ENCODE data around the gene SMCR8. TPM values are rescaled to one million over a fixed set of nuclear protein-coding genes. Genes with fewer than 3 reads are reported as not detected.
A peak's percentile ranks its signal among the peaks of the same experiment; 100 is the strongest.

Gene SMCR8
- total and polyA plus RNA-seq, 2 of the 13 experiments (the other 11 are each of a cell fraction or from before 2014, with no cell fraction given) = 7.6 to 11.8 TPM

DNA sequence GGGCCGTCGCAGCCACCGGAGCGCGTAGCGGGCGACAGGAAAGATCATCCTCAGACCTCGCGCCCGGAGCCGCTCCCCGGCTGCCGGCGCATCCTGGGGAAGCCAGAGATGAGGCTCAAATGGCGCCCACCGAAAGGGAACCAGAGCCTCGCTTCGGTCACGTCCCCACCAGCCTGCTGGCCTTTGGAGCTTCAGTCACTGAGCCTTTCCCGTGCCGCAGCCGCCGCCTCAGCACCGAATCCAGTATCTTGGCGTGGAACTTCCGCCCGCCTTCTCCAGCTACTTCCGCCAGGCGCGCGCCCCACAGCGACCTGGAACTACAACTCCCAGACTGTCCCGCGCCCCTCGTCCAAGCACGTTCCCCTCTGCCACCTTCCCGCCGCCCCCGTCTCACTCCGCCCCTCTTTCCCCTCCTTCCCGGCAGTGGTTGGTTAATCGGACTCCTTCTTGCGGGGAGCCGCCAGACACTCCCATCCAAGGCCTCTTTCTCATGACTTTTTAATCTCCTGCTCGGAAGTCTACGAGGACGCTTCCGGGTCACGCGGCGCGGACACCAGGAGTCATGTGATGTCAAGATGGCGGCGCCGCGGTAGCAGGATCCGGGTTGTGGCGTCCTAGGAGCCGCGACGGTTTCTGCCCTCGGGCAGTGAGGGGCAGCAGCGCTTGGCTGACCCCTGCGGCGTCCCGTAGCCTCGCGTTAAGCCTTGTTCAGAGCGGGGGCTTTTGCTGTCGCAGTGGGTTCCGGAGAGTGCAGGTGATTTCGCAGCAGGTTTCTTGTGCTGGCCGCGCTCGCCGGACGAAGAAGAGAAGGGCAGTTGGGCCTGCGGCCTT lies at the start of gene SMCR8, which contains the start of gene TOP3A (continued):
- TF ChIP-seq, protein P1, sequence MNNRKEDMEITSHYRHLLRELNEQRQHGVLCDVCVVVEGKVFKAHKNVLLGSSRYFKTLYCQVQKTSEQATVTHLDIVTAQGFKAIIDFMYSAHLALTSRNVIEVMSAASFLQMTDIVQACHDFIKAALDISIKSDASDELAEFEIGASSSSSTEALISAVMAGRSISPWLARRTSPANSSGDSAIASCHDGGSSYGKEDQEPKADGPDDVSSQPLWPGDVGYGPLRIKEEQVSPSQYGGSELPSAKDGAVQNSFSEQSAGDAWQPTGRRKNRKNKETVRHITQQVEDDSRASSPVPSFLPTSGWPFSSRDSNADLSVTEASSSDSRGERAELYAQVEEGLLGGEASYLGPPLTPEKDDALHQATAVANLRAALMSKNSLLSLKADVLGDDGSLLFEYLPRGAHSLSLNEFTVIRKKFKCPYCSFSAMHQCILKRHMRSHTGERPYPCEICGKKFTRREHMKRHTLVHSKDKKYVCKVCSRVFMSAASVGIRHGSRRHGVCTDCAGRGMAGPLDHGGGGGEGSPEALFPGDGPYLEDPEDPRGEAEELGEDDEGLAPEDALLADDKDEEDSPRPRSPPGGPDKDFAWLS (CRISPR knock-in tag; IDR thresholded peaks at IDR 0.05; ENCODE audit: borderline replicate concordance) = peak; percentile 81; the same call in 1 of the 2 replicates
- TF ChIP-seq ZNF619 (CRISPR knock-in tag; IDR thresholded peaks at IDR 0.05) (no peak), MYC (CRISPR knock-in tag; IDR thresholded peaks at IDR 0.05; ENCODE audit: borderline replicate concordance) (peak; percentile 63; the same call in 1 of the 2 replicates), ZNF816 (CRISPR knock-in tag; IDR thresholded peaks at IDR 0.05; ENCODE audit: borderline replicate concordance) (no peak), XBP1 (CRISPR knock-in tag; IDR thresholded peaks at IDR 0.05) (no peak), KMT2B (CRISPR knock-in tag; IDR thresholded peaks at IDR 0.05) (peak; percentile 93), ZNF354B (CRISPR knock-in tag; IDR thresholded peaks at IDR 0.05) (0 out of 2 replicates have a peak, but pooled peaks have one; percentile 58), JUN (CRISPR knock-in tag; IDR thresholded peaks at IDR 0.05) (no peak; the same call in 1 of the 2 replicates), ZFAT (CRISPR knock-in tag; conservative IDR thresholded peaks at IDR 0.05) (no peak), RBM39 (IDR thresholded peaks at IDR 0.05; ENCODE audit: low read depth, low read length, poor library complexity, severe bottlenecking) (no peak), ZNF674 (CRISPR knock-in tag; IDR thresholded peaks at IDR 0.05; ENCODE audit: low read depth) (no peak), ZNF260 (CRISPR knock-in tag; IDR thresholded peaks at IDR 0.05; ENCODE audit: borderline replicate concordance, low read depth) (no peak), RBFOX2 (IDR thresholded peaks at IDR 0.05; ENCODE audit: low read depth, low read length) (peak; percentile 82), PHB2 (IDR thresholded peaks at IDR 0.05; ENCODE audit: partially characterized antibody) (no peak), MAFG (CRISPR knock-in tag; IDR thresholded peaks at IDR 0.05) (no peak), MYNN (CRISPR knock-in tag; IDR thresholded peaks at IDR 0.05; ENCODE audit: low read depth) (no peak), TBX3 (IDR thresholded peaks at IDR 0.05; ENCODE audit: borderline replicate concordance) (peak; percentile 70; the same call in 1 of the 2 replicates)
- TF ChIP-seq, protein P2, sequence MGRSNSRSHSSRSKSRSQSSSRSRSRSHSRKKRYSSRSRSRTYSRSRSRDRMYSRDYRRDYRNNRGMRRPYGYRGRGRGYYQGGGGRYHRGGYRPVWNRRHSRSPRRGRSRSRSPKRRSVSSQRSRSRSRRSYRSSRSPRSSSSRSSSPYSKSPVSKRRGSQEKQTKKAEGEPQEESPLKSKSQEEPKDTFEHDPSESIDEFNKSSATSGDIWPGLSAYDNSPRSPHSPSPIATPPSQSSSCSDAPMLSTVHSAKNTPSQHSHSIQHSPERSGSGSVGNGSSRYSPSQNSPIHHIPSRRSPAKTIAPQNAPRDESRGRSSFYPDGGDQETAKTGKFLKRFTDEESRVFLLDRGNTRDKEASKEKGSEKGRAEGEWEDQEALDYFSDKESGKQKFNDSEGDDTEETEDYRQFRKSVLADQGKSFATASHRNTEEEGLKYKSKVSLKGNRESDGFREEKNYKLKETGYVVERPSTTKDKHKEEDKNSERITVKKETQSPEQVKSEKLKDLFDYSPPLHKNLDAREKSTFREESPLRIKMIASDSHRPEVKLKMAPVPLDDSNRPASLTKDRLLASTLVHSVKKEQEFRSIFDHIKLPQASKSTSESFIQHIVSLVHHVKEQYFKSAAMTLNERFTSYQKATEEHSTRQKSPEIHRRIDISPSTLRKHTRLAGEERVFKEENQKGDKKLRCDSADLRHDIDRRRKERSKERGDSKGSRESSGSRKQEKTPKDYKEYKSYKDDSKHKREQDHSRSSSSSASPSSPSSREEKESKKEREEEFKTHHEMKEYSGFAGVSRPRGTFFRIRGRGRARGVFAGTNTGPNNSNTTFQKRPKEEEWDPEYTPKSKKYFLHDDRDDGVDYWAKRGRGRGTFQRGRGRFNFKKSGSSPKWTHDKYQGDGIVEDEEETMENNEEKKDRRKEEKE (IDR thresholded peaks at IDR 0.05) = no peak
- TF ChIP-seq, protein P3, sequence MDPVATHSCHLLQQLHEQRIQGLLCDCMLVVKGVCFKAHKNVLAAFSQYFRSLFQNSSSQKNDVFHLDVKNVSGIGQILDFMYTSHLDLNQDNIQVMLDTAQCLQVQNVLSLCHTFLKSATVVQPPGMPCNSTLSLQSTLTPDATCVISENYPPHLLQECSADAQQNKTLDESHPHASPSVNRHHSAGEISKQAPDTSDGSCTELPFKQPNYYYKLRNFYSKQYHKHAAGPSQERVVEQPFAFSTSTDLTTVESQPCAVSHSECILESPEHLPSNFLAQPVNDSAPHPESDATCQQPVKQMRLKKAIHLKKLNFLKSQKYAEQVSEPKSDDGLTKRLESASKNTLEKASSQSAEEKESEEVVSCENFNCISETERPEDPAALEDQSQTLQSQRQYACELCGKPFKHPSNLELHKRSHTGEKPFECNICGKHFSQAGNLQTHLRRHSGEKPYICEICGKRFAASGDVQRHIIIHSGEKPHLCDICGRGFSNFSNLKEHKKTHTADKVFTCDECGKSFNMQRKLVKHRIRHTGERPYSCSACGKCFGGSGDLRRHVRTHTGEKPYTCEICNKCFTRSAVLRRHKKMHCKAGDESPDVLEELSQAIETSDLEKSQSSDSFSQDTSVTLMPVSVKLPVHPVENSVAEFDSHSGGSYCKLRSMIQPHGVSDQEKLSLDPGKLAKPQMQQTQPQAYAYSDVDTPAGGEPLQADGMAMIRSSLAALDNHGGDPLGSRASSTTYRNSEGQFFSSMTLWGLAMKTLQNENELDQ (CRISPR knock-in tag; IDR thresholded peaks at IDR 0.05; ENCODE audit: borderline replicate concordance) = no peak
- TF ChIP-seq, protein P4, sequence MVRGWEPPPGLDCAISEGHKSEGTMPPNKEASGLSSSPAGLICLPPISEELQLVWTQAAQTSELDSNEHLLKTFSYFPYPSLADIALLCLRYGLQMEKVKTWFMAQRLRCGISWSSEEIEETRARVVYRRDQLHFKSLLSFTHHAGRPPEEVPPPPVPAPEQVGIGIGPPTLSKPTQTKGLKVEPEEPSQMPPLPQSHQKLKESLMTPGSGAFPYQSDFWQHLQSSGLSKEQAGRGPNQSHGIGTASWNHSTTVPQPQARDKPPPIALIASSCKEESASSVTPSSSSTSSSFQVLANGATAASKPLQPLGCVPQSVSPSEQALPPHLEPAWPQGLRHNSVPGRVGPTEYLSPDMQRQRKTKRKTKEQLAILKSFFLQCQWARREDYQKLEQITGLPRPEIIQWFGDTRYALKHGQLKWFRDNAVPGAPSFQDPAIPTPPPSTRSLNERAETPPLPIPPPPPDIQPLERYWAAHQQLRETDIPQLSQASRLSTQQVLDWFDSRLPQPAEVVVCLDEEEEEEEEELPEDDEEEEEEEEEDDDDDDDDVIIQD (CRISPR knock-in tag; IDR thresholded peaks at IDR 0.05; ENCODE audit: low read depth) = no peak
